Prostate gland (tissue), 1 donor: ENCODE measurements around the gene CNTNAP2.

Experiments used
- POLR2A ChIP-seq: fragments of 450-650 bp; IDR thresholded peaks from one replicate; pipeline ENCODE4 v1.6.1; 2016; ENCODE audit warnings: antibody characterized with exemption, mild to moderate bottlenecking
- POLR2AphosphoS5 ChIP-seq: sonication (generic); formaldehyde crosslinking; IDR thresholded peaks from one replicate; pipeline ENCODE4 v1.6.1; 2017; ENCODE audit warnings: antibody characterized with exemption

GRCh38 chr7:146902728-146903127, 786.1 kb downstream of the CNTNAP2 start:
- TF ChIP-seq POLR2AphosphoS5, result no peak
- TF ChIP-seq POLR2A, result no peak
